Retinal pigment epithelial cell (primary cell): ENCODE results near the gene RNF212.

Experiments
- DNase-seq: peaks from one replicate; pipeline ENCODE4 v3.0.0-alpha.2; 2010; ENCODE audit warnings: low read depth
- H3K4me3 ChIP-seq: 2 replicates; pipeline ENCODE4 v1.5.1; 2011; ENCODE audit warnings: mild to moderate bottlenecking, low read length, control low read depth, moderate library complexity
- TF ChIP-seq, protein P1 (sequence below): conservative IDR thresholded peaks from 2 replicates; pipeline ENCODE4 v1.5.1; 2011; ENCODE audit warnings: low read depth, low read length, control low read depth, inconsistent platforms

RNF212 gene

DNA sequence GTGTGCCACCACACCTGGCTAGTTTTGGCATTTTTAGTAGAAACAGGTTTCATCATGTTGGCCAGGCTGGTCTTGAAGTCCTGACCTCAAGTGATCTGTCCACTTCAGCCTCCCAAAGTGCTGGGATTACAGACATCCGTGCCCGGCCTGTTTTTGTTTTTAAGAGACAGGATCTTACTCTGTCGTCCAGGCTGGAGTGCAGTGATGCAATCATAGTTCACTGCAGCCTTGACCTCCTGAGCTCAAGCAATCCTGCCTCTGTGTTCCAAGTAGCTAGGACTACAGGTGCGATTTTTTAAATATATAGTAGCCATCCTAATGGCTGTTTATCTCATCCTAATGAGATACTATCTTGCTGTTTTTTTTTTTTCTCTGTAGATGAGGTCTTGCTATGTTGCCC lies 47.6 kb downstream of the RNF212 start:
- DNase-seq: no peak
- TF ChIP-seq, protein P1, sequence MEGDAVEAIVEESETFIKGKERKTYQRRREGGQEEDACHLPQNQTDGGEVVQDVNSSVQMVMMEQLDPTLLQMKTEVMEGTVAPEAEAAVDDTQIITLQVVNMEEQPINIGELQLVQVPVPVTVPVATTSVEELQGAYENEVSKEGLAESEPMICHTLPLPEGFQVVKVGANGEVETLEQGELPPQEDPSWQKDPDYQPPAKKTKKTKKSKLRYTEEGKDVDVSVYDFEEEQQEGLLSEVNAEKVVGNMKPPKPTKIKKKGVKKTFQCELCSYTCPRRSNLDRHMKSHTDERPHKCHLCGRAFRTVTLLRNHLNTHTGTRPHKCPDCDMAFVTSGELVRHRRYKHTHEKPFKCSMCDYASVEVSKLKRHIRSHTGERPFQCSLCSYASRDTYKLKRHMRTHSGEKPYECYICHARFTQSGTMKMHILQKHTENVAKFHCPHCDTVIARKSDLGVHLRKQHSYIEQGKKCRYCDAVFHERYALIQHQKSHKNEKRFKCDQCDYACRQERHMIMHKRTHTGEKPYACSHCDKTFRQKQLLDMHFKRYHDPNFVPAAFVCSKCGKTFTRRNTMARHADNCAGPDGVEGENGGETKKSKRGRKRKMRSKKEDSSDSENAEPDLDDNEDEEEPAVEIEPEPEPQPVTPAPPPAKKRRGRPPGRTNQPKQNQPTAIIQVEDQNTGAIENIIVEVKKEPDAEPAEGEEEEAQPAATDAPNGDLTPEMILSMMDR: no peak
- no peak overlapping the region for H3K4me3 ChIP-seq

DNA sequence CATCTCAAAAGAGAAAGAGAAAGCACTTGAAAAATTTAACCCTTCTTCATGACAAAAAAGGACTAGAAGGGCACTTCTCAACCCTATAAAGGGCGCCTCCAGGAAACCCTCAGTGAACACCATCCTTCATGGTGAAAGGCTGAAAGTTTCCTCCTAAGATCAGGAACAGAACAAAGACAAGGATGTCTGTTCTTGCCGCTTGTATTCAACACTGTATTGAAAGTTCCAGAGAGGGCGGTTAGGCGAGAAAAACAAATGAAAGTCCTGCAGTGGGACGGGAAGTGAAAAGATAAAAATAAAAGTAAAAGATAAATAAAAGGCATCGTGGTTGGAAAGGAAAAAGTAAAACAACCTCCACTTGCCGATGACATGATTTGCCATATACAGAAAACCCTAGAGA lies 50.9 kb downstream of the RNF212 start:
- DNase-seq: no peak
- H3K4me3 ChIP-seq: no peak overlapping the region
- TF ChIP-seq, protein P1: no peak

DNA sequence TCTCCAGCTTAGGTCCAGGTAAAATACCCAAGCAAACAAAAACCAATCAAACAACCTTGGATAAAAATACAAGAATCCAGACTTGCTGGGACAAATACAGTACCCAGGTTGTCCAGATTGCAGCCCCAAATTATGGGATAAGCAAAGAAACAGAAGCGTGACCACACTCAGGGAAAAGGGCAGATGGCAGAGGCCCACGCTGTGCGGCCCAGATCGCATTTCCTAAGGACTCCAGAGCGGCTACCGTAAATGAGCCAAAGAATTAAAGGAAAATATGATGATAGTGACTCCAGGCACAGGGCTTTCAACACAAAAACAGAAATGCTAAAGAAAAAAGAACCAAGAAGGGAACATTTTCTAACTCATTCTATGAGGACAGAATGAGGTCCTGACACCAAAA lies 51.6 kb downstream of the RNF212 start:
- DNase-seq: no peak
- H3K4me3 ChIP-seq: no peak overlapping the region
- TF ChIP-seq, protein P1: no peak

DNA sequence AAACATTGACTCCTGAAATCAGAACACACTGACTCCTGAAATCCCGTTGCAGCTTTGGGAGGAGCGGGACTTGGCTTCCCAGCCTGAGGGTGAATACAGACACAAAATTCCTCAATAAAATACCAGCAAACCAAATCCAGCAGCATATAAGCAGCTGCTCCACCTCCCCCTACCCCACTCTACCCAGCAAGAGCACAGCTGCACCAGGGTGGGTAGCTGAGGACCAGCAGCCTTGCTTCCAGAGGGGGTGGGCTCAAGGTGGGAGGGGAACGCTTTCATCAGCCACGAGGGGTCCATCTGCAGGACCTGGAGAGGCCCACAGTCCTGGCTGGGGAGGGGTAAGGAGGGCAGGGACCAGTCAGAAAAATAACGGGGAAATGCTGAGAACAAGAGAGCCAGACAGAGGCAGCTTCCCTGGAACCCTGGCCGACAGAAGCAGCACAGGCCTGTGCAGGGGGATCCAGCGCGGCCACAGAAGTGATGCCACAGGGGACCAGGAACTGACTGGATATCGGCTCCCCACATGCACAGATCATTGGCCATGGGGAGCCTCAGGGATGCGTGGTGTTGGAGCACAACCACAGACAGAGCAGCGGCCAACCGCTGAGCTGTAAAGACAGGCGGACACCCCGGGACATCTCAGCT lies 52.2 kb downstream of the RNF212 start:
- TF ChIP-seq, protein P1: no peak

DNA sequence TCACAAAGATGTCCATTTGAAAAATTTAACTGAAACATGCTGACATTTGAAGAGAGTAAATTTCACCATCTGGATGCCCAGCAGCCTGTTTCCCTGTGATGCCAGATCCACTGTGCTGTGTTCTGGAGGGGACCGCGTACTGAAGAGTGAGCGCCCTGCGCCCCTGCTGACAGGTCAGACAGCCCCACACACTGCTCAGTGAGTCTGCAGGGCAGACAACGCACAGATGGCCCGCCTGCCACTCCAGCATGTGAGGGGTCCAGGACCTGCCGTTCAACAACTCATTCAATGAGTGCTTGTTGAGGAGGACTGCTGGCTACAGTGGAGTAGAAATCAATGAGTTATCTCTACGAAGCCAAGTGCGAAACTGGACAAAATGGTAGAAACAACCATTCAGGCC lies 52.7 kb downstream of the RNF212 start:
- H3K4me3 ChIP-seq: no peak overlapping the region
- no peak for DNase-seq
- TF ChIP-seq, protein P1: no peak

More for the DNA sequence above, 52.2 kb downstream of the RNF212 start:
- DNase-seq: no peak
- H3K4me3 ChIP-seq: no peak overlapping the region

DNA sequence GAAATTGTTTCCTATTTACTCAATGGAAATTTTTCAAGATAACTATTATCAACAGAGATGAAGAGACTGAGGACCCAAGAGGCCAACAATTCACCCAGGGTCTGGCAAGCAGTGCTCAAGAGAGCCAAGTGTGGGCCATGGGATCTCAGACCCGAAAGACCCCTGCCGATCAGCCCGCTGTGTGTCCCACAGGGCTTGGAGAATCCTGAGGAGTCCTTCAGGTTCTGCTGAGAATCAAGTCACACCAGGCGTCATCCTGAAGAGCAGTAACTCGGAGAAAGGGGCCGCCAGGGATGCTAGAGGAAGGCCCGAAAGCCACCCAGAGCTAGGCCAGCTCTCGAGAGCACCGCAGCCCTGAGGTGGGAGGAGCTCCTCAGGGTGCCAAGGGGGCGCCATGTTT lies 53.2 kb downstream of the RNF212 start:
- no peak overlapping the region for H3K4me3 ChIP-seq
- no peak for DNase-seq
- TF ChIP-seq, protein P1: no peak

- no peak for DNase-seq
- TF ChIP-seq, protein P1: no peak
- no peak overlapping the region for H3K4me3 ChIP-seq
These were observed 54.2 kb downstream of the RNF212 start for GRCh38 chr4:1058997-1059665.
